K562 (cell line): ENCODE measurements around the gene GRIA1. TPM values are rescaled to one million over a fixed set of nuclear protein-coding genes. Genes with fewer than 3 reads are reported as not detected.

ENCODE experiments used
- ATAC-seq: fragments of 200-7000 bp; cut with Tn5 transposase; 3 replicates; pipeline ENCODE4 v1.9.1; 2020; ENCODE audit warnings: moderate library complexity
- BruUV-seq: library from RNA; stranded (reverse); fragments of 400-500 nt; replicated peaks from 2 replicates; lab custom pipeline; 2021; lab: Mats Ljungman, UMichigan
- CTCF ChIA-PET: fragments of 300-600 bp; formaldehyde crosslinking; extraction: SDS; loops from one replicate; lab custom pipeline; 2021; ENCODE audit warnings: low intra/inter-chr PET ratio; lab: Yijun Ruan, JAX
- POLR2A ChIA-PET: fragments of 300-600, 350-650 bp; sonication (Branson Sonifier 250); formaldehyde crosslinking; extraction: SDS; loops from one replicate; lab custom pipeline; 2021; ENCODE audit warnings: antibody characterized with exemption, inconsistent platforms; lab: Yijun Ruan, JAX
- DNase-seq, 4 experiments: peaks; one replicate each; pipeline versions ENCODE4 v3.0.0 to v3.0.0-alpha.2; 2011 to 2018; ENCODE audit warnings: low spot score in 3 of 4, mixed read lengths in 3 of 4; ENCODE audit errors: extremely low read depth in 1 of 4
- FAIRE-seq: peaks from 2 replicates; lab custom pipeline; 2011; peaks lifted over from hg19 to GRCh38; lab: Jason Lieb, UNC
- H2AFZ ChIP-seq: 2 replicates; pipeline ENCODE4 v1.6.0; 2011; ENCODE audit warnings: low read depth, low read length, control low read depth, inconsistent platforms
- H3K27ac ChIP-seq: fragments of 200-600 bp; 3 replicates; pipeline ENCODE4 v1.8.0; 2011; ENCODE audit warnings: low read depth, mild to moderate bottlenecking, control low read depth, inconsistent platforms, low read length, moderate library complexity, mixed read lengths; ENCODE audit errors: extremely low read depth
- H3K27me3 ChIP-seq, 2 experiments: fragments of 300-600 bp in 1 of 2; 2 replicates in 1 of 2; 3 replicates in 1 of 2; pipeline versions ENCODE4 v1.6.0 to v1.8.0; 2011; ENCODE audit warnings: inconsistent platforms in 2 of 2, low read length in 2 of 2, mild to moderate bottlenecking in 1 of 2, mixed read lengths in 1 of 2, moderate library complexity in 1 of 2; ENCODE audit not compliant: control insufficient read depth in 2 of 2, insufficient read depth in 2 of 2
- H3K36me3 ChIP-seq: fragments of 300-600 bp; 3 replicates; pipeline ENCODE4 v1.8.0; 2011; ENCODE audit warnings: mild to moderate bottlenecking, low read length, inconsistent platforms; ENCODE audit not compliant: control insufficient read depth, insufficient read depth
- H3K4me1 ChIP-seq, 2 experiments: fragments of 200-600 bp in 1 of 2; replicated peaks in 1 of 2; 2 replicates in 1 of 2; 3 replicates in 1 of 2; pipeline versions ENCODE4 v1.5.1 to v1.8.0; 2011; ENCODE audit warnings: inconsistent platforms in 2 of 2, low read length in 2 of 2, mild to moderate bottlenecking in 1 of 2, mixed read lengths in 1 of 2, moderate library complexity in 1 of 2; ENCODE audit not compliant: control insufficient read depth in 2 of 2, insufficient read depth in 2 of 2
- H3K4me2 ChIP-seq: 2 replicates; pipeline ENCODE4 v1.6.1; 2011; ENCODE audit warnings: low read length, control low read depth, inconsistent platforms, mixed read lengths; ENCODE audit not compliant: insufficient read depth
- H3K4me3 ChIP-seq: fragments of 200-600 bp; sonication (generic), shearing (Covaris generic); 2 replicates; pipeline ENCODE4 v1.5.1; 2016; ENCODE audit warnings: control low read depth, inconsistent platforms
- H3K79me2 ChIP-seq: fragments of 200-600 bp; 3 replicates; pipeline ENCODE4 v1.8.0; 2011; ENCODE audit warnings: low read length, inconsistent platforms; ENCODE audit not compliant: control insufficient read depth, insufficient read depth
- H3K9ac ChIP-seq, 2 experiments: 2 replicates each; pipeline versions ENCODE4 v1.6.0 to v1.6.1; 2011; ENCODE audit warnings: low read depth in 2 of 2, low read length in 2 of 2, control low read depth in 1 of 2, inconsistent platforms in 1 of 2, mild to moderate bottlenecking in 1 of 2, mixed read lengths in 1 of 2; ENCODE audit not compliant: insufficient read depth in 1 of 2
- H3K9me1 ChIP-seq: one replicate; pipeline ENCODE4 v1.6.0; 2011; ENCODE audit warnings: inconsistent platforms, mild to moderate bottlenecking, low read length, moderate library complexity; ENCODE audit not compliant: control insufficient read depth, insufficient read depth
- H3K9me3 ChIP-seq: replicated peaks from 2 replicates; pipeline ENCODE4 v1.5.1; 2011; ENCODE audit warnings: low read depth, low read length, inconsistent platforms; ENCODE audit not compliant: control insufficient read depth, insufficient read depth
- H4K20me1 ChIP-seq: replicated peaks from 2 replicates; pipeline ENCODE4 v1.6.1; 2011; ENCODE audit warnings: low read length, inconsistent platforms, mixed read lengths; ENCODE audit not compliant: control insufficient read depth, insufficient read depth
- ASH1L ChIP-seq: fragments of 450-650 bp; IDR thresholded peaks from 2 replicates; pipeline ENCODE4 v1.6.1; 2018; ENCODE audit warnings: borderline replicate concordance, mild to moderate bottlenecking, low read depth; ENCODE audit not compliant: partially characterized antibody
- ATF6 ChIP-seq: sonication (generic); formaldehyde crosslinking; IDR thresholded peaks from 2 replicates; pipeline ENCODE4 v1.4.0; 2020; ENCODE audit warnings: mild to moderate bottlenecking, missing genetic modification reagents
- DPF2 ChIP-seq: fragments of 450-650 bp; IDR thresholded peaks from 2 replicates; pipeline ENCODE4 v1.6.1; 2016
- HDAC1 ChIP-seq, 2 experiments: fragments of 450-650 bp; IDR thresholded peaks; 2 replicates each; pipeline ENCODE4 v1.6.1; 2016 to 2017; ENCODE audit warnings: inconsistent platforms in 1 of 2, mild to moderate bottlenecking in 1 of 2, moderate library complexity in 1 of 2
- HDAC2 ChIP-seq: fragments of 450-650 bp; IDR thresholded peaks from 2 replicates; pipeline ENCODE4 v1.6.1; 2016; ENCODE audit warnings: mild to moderate bottlenecking
- MXI1 ChIP-seq: IDR thresholded peaks from 2 replicates; pipeline ENCODE4 v1.6.1; 2011; ENCODE audit warnings: low read depth, mild to moderate bottlenecking, improper control_type of control experiment, low read length
- POLR2A ChIP-seq: fragments of 450-650 bp; conservative IDR thresholded peaks from 2 replicates; pipeline ENCODE4 v1.6.1; 2016
- POLR2AphosphoS2 ChIP-seq: IDR thresholded peaks from 2 replicates; pipeline ENCODE4 v1.6.1; 2012; ENCODE audit warnings: low read length, improper control_type of control experiment
- SETDB1 ChIP-seq: IDR thresholded peaks from one replicate; pipeline ENCODE4 v1.6.1; 2012; ENCODE audit warnings: low read length, control low read depth, inconsistent platforms
- SIRT6 ChIP-seq: IDR thresholded peaks from one replicate; pipeline ENCODE4 v1.6.1; 2012; ENCODE audit warnings: low read depth, mild to moderate bottlenecking, control low read depth, inconsistent platforms, low read length, moderate library complexity
- SMAD4 ChIP-seq: fragments of 250-450 bp; sonication (Bioruptor Pico); conservative IDR thresholded peaks from 2 replicates; pipeline ENCODE4 v1.8.0; 2021; ENCODE audit warnings: inconsistent platforms, mild to moderate bottlenecking, moderate library complexity
- STAT5A ChIP-seq: IDR thresholded peaks from 2 replicates; pipeline ENCODE4 v1.6.1; 2012; ENCODE audit warnings: low read length, inconsistent platforms, borderline replicate concordance
- TCF3 ChIP-seq: sonication (generic); formaldehyde crosslinking; IDR thresholded peaks from 2 replicates; pipeline ENCODE4 v1.4.0; 2020; ENCODE audit warnings: mild to moderate bottlenecking, missing genetic modification reagents
- TOE1 ChIP-seq, 2 experiments: fragments of 450-650 bp in 1 of 2; sonication (generic) in 1 of 2; formaldehyde crosslinking in 1 of 2; IDR thresholded peaks; 2 replicates each; pipeline versions ENCODE4 v1.7.1 to v1.8.0; 2016 to 2022; ENCODE audit warnings: borderline replicate concordance in 2 of 2, mild to moderate bottlenecking in 2 of 2, antibody characterized with exemption in 1 of 2, inconsistent platforms in 1 of 2, low read depth in 1 of 2, missing genetic modification reagents in 1 of 2, moderate library complexity in 1 of 2
- TRIM24 ChIP-seq, 2 experiments: fragments of 450-650 bp; IDR thresholded peaks; 2 replicates each; pipeline ENCODE4 v1.6.1; 2016
- WHSC1 ChIP-seq: IDR thresholded peaks from one replicate; pipeline ENCODE4 v1.6.1; 2012; ENCODE audit warnings: low read length, control low read depth, inconsistent platforms
- ZBTB5 ChIP-seq: fragments of 450-650 bp; IDR thresholded peaks from 2 replicates; pipeline ENCODE4 v1.6.1; 2017; ENCODE audit warnings: antibody characterized with exemption
- ZBTB9 ChIP-seq: fragments of 450-650 bp; formaldehyde crosslinking; IDR thresholded peaks from 2 replicates; pipeline ENCODE4 v1.4.0; 2020; ENCODE audit warnings: mild to moderate bottlenecking, moderate library complexity
- ZNF124 ChIP-seq: sonication (generic); formaldehyde crosslinking; IDR thresholded peaks from 2 replicates; pipeline ENCODE4 v1.8.1; 2022; ENCODE audit warnings: missing genetic modification reagents
- ZNF184 ChIP-seq: sonication (generic); formaldehyde crosslinking; IDR thresholded peaks from 2 replicates; pipeline ENCODE4 v1.5.0; 2020; ENCODE audit warnings: missing genetic modification reagents
- WGBS: fragments of 100-300 bp; shearing (Covaris generic); methylation state at CpG from one replicate; pipeline ENCODE4 v1.1.6; 2016; ENCODE audit warnings: low coverage, mixed read lengths; ENCODE audit not compliant: insufficient coverage; ENCODE audit errors: missing lambda C conversion rate; 5-methylcytosine and 5-hydroxymethylcytosine counted together
- in situ Hi-C: fragments of 300-500 bp; cut with MboI; formaldehyde crosslinking; loops from 4 replicates; pipeline ENCODE4 v1.15.0; 2018; ENCODE audit warnings: inconsistent platforms, mixed read lengths
- intact Hi-C: fragments of 100-400 bp; cut with micrococcal nuclease; formaldehyde crosslinking; loops from 2 replicates; pipeline ENCODE4 v1.14.2; 2022
- polyA plus RNA-seq, 8 experiments: library from polyadenylated mRNA; depleted of rRNA in 4 of 8; stranded (reverse) in 5 of 8; unstranded in 3 of 8; fragments of >200 nt; fragmentation: Nextera tagmentation in 2 of 8; fragmentation: Illumina TruSeq in 1 of 8; extraction: Ambion mirVana in 2 of 8; extraction: Trizol in 1 of 8; gene quantifications; 2 replicates each; pipeline versions ENCODE4 v1.2.1 to v1.2.3, GENCODE V29; 2011 to 2014; ENCODE audit warnings: inconsistent platforms in 1 of 8, missing spikeins in 1 of 8
- total RNA-seq, 7 experiments: library from RNA; depleted of rRNA in 6 of 7; stranded (reverse); fragments of >200 nt in 6 of 7; fragmentation: Illumina TruSeq in 2 of 7; extraction: Trizol in 2 of 7; gene quantifications; 2 replicates each; pipeline versions ENCODE4 v1.2.1 to v1.2.3, GENCODE V29; 2011 to 2021; ENCODE audit warnings: low replicate concordance in 1 of 7

The GRIA1 gene
- total and polyA plus RNA-seq, 9 of the 15 experiments (the other 6 are each of a cell fraction or from before 2014, with no cell fraction given), result not detected

GRCh38 chr5:153542536-153542935 lies 52.1 kb downstream of the GRIA1 start:
- no TSS peak for BruUV-seq
- no peak for TF ChIP-seq ZNF124 (CRISPR knock-in tag)
- no peak for TF ChIP-seq ZNF184 (CRISPR knock-in tag)
- TF ChIP-seq MXI1, result no peak
- no peak for TF ChIP-seq ZBTB9
- no peak for TF ChIP-seq ASH1L
- TF ChIP-seq DPF2, result no peak
- no peak for TF ChIP-seq TRIM24 (IDR thresholded peaks at IDR 0.05)
- no peak for TF ChIP-seq HDAC2
- no peak for TF ChIP-seq WHSC1
- no peak for TF ChIP-seq SIRT6
- TF ChIP-seq TCF3 (CRISPR knock-in tag), result no peak
- TF ChIP-seq ATF6 (CRISPR knock-in tag), result no peak
- TF ChIP-seq SETDB1, result no peak
- TF ChIP-seq TOE1 (IDR thresholded peaks at IDR 0.05; ENCODE audit: borderline replicate concordance), result no peak
- no peak for TF ChIP-seq TOE1 (CRISPR knock-in tag; IDR thresholded peaks at IDR 0.05; ENCODE audit: borderline replicate concordance, low read depth)
- TF ChIP-seq HDAC1 (IDR thresholded peaks at IDR 0.05), result no peak
- TF ChIP-seq POLR2AphosphoS2, result no peak
- TF ChIP-seq STAT5A, result no peak
- no peak for TF ChIP-seq ZBTB5
- no peak for TF ChIP-seq POLR2A
- TF ChIP-seq SMAD4 (CRISPR knock-in tag), result no peak
- TF ChIP-seq, all 486 proteins: peak for 0
- FAIRE-seq (no peak), DNase-seq (no peak), ATAC-seq (no peak)
- no peak overlapping the region for H2AFZ ChIP-seq
- no peaks in the 10 kb centered on the region for H3K27me3 ChIP-seq
- H3K4me3 ChIP-seq, result no peak overlapping the region
- no peak overlapping the region for H3K27ac ChIP-seq
- ChIA-PET CTCF (no interaction called here), POLR2A (no interaction called here)
- 6% methylated on average over 1 of the region's 1 CpG for WGBS
- no peaks in the 10 kb centered on the region for H3K9me1 ChIP-seq
- H3K4me2 ChIP-seq, result no peak overlapping the region
- H3K9me3 ChIP-seq, result no peaks in the 10 kb centered on the region
- in situ Hi-C loops, result no loop called here
- no peaks in the 10 kb centered on the region for H4K20me1 ChIP-seq
- H3K36me3 ChIP-seq, result no peaks in the 10 kb centered on the region
- H3K9ac ChIP-seq, result no peak overlapping the region
- intact Hi-C loops, result no loop called here
- no peaks in the 10 kb centered on the region for H3K4me1 ChIP-seq
- H3K79me2 ChIP-seq, result no peaks in the 10 kb centered on the region
